GM23338 (cell line): ENCODE measurements around the gene ZNF592.

Experiments used
- CTCF ChIP-seq, 2 experiments: fragments of 200-600 bp in 1 of 2; sonication (generic) in 1 of 2; conservative IDR thresholded peaks; 2 replicates each; pipeline versions ENCODE4 v1.5.1 to v1.6.1; 2016 to 2017; ENCODE audit warnings: antibody characterized with exemption in 2 of 2, low read depth in 2 of 2, mild to moderate bottlenecking in 2 of 2, moderate library complexity in 1 of 2
- EZH2 ChIP-seq: fragments of 200-600 bp; sonication (generic); IDR thresholded peaks from one replicate; pipeline ENCODE4 v1.8.0; 2017; ENCODE audit warnings: antibody characterized with exemption, mild to moderate bottlenecking, low read depth; ENCODE audit not compliant: unreplicated experiment
- EZH2phosphoT487 ChIP-seq: fragments of 200-600 bp; sonication (generic); IDR thresholded peaks from one replicate; pipeline ENCODE4 v1.8.1; 2018; ENCODE audit warnings: antibody characterized with exemption; ENCODE audit not compliant: unreplicated experiment
- JUNB ChIP-seq: IDR thresholded peaks from one replicate; pipeline ENCODE4 v1.6.1; 2016; ENCODE audit warnings: antibody characterized with exemption; ENCODE audit not compliant: unreplicated experiment
- POLR2AphosphoS5 ChIP-seq: IDR thresholded peaks from 2 replicates; pipeline ENCODE4 v1.6.1; 2016; ENCODE audit warnings: antibody characterized with exemption, low read depth
- TF ChIP-seq, protein P1 (sequence below): IDR thresholded peaks from 2 replicates; pipeline ENCODE4 v1.6.1; 2016; ENCODE audit warnings: antibody characterized with exemption

DNA sequence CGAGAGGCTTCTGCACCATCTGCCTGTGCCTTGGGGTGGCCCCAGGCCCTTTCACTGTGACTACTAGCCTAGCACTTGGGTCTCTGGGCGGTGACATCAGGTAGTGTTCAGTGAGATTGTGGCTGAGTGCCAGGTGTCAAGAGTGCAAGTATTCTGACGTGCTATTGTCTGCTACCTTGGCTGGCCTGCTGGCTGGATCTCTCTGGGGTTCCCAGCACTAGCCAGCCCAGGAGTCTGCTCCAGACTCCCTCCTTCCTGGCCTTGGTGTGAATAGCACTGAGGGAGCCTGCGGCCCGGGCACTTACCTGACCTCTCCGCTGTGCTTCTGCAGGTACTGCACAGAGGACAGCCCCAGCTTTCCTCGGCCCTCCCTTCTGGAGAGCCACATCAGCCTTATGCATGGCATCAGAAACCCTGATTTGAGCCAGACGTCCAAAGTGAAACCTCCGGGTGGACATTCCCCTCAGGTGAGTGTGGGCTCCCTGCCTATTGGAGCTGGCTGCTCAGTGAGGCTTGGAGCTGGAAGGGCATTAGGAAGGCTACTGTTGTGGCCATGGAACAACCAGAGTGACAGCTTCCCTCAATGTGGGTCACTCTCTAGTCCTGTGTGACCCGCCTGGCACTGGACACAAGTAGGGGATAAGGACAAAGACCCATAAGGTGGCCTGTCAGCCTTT is 51.3 kb downstream of the ZNF592 start:
- TF ChIP-seq CTCF (conservative IDR thresholded peaks at IDR 0.05; ENCODE audit: low read depth in 2 of 2), result no peak
- TF ChIP-seq EZH2, result no peak
- no peak for TF ChIP-seq EZH2phosphoT487
- TF ChIP-seq POLR2AphosphoS5, result no peak
- no peak for TF ChIP-seq JUNB
- TF ChIP-seq, protein P1, sequence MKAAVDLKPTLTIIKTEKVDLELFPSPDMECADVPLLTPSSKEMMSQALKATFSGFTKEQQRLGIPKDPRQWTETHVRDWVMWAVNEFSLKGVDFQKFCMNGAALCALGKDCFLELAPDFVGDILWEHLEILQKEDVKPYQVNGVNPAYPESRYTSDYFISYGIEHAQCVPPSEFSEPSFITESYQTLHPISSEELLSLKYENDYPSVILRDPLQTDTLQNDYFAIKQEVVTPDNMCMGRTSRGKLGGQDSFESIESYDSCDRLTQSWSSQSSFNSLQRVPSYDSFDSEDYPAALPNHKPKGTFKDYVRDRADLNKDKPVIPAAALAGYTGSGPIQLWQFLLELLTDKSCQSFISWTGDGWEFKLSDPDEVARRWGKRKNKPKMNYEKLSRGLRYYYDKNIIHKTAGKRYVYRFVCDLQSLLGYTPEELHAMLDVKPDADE, result no peak
